ENCODE data around the gene SRRM3.

DNA sequence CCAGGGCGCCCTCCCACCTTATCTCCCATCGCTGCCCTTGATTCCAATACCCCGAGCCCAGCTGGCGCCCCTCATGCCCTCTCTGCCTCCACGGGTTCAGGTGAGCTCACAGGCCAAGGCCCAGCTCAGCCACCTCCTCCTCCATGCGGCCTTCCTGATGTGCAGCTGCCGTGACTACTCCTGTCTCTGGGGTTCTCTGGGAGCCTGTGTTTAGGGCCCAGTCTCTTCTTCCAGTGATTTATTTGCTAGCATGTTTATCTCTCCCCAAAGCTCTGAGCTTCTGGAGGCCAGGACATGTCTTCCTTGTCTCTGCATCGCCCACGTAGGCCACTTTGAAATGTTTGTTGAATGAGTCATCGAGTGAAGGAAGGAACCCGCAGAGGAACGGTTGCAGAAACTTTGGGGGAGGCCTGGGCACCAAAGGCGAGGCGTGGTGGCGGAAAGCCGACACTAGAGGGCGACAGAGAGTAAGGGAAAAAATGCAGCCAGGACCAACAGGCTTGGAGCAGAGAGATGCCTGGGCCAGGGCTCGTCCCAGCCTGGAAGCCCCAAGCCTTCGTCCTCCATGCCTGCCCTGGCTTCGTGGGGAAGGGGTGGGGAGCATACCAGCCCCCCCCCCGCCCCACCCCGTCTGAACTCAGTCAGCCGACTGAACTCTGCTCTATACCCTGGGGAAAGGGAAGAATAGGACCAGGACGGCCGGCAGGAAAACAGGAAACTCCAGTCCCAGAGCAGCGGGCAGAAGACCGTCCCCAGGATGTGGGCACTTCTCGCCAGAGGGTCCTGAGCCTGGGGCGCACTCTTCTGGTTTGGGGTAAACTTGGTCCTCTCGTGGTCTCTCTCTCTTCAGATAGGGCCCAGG is 89.9 kb downstream of the SRRM3 start:
- TF ChIP-seq, protein P1, sequence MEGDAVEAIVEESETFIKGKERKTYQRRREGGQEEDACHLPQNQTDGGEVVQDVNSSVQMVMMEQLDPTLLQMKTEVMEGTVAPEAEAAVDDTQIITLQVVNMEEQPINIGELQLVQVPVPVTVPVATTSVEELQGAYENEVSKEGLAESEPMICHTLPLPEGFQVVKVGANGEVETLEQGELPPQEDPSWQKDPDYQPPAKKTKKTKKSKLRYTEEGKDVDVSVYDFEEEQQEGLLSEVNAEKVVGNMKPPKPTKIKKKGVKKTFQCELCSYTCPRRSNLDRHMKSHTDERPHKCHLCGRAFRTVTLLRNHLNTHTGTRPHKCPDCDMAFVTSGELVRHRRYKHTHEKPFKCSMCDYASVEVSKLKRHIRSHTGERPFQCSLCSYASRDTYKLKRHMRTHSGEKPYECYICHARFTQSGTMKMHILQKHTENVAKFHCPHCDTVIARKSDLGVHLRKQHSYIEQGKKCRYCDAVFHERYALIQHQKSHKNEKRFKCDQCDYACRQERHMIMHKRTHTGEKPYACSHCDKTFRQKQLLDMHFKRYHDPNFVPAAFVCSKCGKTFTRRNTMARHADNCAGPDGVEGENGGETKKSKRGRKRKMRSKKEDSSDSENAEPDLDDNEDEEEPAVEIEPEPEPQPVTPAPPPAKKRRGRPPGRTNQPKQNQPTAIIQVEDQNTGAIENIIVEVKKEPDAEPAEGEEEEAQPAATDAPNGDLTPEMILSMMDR (conservative IDR thresholded peaks at IDR 0.05) = peak; percentile 97
- TF ChIP-seq EZH2 (IDR thresholded peaks at IDR 0.05; ENCODE audit: low read depth) = no peak

Data from PC-9 (cell line).